HG02938 (cell line): Measurements from ENCODE around the gene ANP32E.
"Not testable (repeated sequence)": the region's sequence is repeated elsewhere in the genome, so short reads cannot be mapped to it uniquely, and the experiment has no call there.

Source experiments
- ATAC-seq: cut with Tn5 transposase; IDR thresholded peaks from one replicate; pipeline ENCODE4 v1.9.1; 2021; ENCODE audit warnings: mild to moderate bottlenecking, moderate library complexity; ENCODE audit not compliant: unreplicated experiment

ANP32E gene

GRCh38 chr1:150257624-150258585, 22.0 kb upstream of the ANP32E start, which contains the start of gene CA14:
TSS of gene CA14 (plus strand) at chr1:150257774. CDS start at chr1:150258129, 355 bp downstream.
- no peak for ATAC-seq

GRCh38 chr1:150256554-150257341, 20.8 kb upstream of the ANP32E start:
- no peak for ATAC-seq

- ATAC-seq: no peak
These were observed 20.3 kb upstream of the ANP32E start for GRCh38 chr1:150256198-150256553.

- ATAC-seq: no peak
These were observed 14.0 kb upstream of the ANP32E start for GRCh38 chr1:150249936-150250335.

- ATAC-seq: no peak
These were observed 7.1 kb upstream of the ANP32E start for GRCh38 chr1:150243003-150243402.

- no peak for ATAC-seq
These were observed 1.8 kb upstream of the ANP32E start for GRCh38 chr1:150237746-150238145.

- ATAC-seq: not testable (repeated sequence)
These were observed 1.3 kb upstream of the ANP32E start for GRCh38 chr1:150237176-150237575.

- ATAC-seq: no peak
These were observed 745 bp upstream of the ANP32E start for GRCh38 chr1:150236614-150237100.

- no peak for ATAC-seq
These were observed 539 bp downstream of the ANP32E start for GRCh38 chr1:150235294-150235851.

- ATAC-seq: peak; percentile 44
These were observed 1.2 kb downstream of the ANP32E start for GRCh38 chr1:150234566-150235293.

GRCh38 chr1:150234309-150234565, 1.7 kb downstream of the ANP32E start:
- no peak for ATAC-seq

GRCh38 chr1:150233359-150234308, 2.3 kb downstream of the ANP32E start:
- ATAC-seq: no peak

GRCh38 chr1:150232921-150233320, 3.0 kb downstream of the ANP32E start:
- ATAC-seq: not testable (repeated sequence)

GRCh38 chr1:150228246-150228645, 7.7 kb downstream of the ANP32E start:
- not testable (repeated sequence) for ATAC-seq

- no peak for ATAC-seq
These were observed 8.7 kb downstream of the ANP32E start for GRCh38 chr1:150227228-150227627.

- no peak for ATAC-seq
These were observed 9.4 kb downstream of the ANP32E start for GRCh38 chr1:150226486-150226885.

- ATAC-seq: no peak
These were observed 10.4 kb downstream of the ANP32E start for GRCh38 chr1:150225546-150225945.

- no peak for ATAC-seq
These were observed 10.9 kb downstream of the ANP32E start for GRCh38 chr1:150224983-150225382.

GRCh38 chr1:150221552-150221951, 14.4 kb downstream of the ANP32E start:
- no peak for ATAC-seq

GRCh38 chr1:150215855-150216254, 20.1 kb downstream of the ANP32E start:
- ATAC-seq: not testable (repeated sequence)
